ENCODE results near the gene WHAMM.

GRCh38 chr15:82764117-82764490 is 45.3 kb upstream of the WHAMM start:
- TF ChIP-seq, protein P1, sequence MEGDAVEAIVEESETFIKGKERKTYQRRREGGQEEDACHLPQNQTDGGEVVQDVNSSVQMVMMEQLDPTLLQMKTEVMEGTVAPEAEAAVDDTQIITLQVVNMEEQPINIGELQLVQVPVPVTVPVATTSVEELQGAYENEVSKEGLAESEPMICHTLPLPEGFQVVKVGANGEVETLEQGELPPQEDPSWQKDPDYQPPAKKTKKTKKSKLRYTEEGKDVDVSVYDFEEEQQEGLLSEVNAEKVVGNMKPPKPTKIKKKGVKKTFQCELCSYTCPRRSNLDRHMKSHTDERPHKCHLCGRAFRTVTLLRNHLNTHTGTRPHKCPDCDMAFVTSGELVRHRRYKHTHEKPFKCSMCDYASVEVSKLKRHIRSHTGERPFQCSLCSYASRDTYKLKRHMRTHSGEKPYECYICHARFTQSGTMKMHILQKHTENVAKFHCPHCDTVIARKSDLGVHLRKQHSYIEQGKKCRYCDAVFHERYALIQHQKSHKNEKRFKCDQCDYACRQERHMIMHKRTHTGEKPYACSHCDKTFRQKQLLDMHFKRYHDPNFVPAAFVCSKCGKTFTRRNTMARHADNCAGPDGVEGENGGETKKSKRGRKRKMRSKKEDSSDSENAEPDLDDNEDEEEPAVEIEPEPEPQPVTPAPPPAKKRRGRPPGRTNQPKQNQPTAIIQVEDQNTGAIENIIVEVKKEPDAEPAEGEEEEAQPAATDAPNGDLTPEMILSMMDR (IDR thresholded peaks at IDR 0.05): no peak
- TF ChIP-seq POLR2A (IDR thresholded peaks at IDR 0.05): no peak
